Measurements from ENCODE around the gene CHST9. TPM values are rescaled to one million over a fixed set of nuclear protein-coding genes. Genes with fewer than 3 reads are reported as not detected.

Gene CHST9
- total RNA-seq, 2 donors from 2014 or later = 10.3 to 19.3 TPM

GRCh38 chr18:27142891-27143290 is 42.2 kb downstream of the CHST9 start:
- Histone ChIP-seq H3K4me3 (no peak overlapping the region), H3K4me1 (replicated peaks) (no peaks in the 10 kb centered on the region), H3K9me3 (no peaks in the 10 kb centered on the region), H3K27me3 (replicated peaks; ENCODE audit: insufficient read depth) (no peaks in the 10 kb centered on the region), H3K27ac (no peak overlapping the region), H3K36me3 (no peaks in the 10 kb centered on the region)
- 88% methylated on average over 2 of the region's 2 CpGs for WGBS
- no peak for TF ChIP-seq POLR2A (IDR thresholded peaks at IDR 0.05)
- no peak for TF ChIP-seq CTCF (IDR thresholded peaks at IDR 0.05)
- no peak for DNase-seq (ENCODE audit: low spot score)
- intact Hi-C loops (cut with DNase I) = no loop called here

GRCh38 chr18:27141876-27142275 is 43.2 kb downstream of the CHST9 start:
- no peak overlapping the region for H3K4me3 ChIP-seq
- no peaks in the 10 kb centered on the region for H3K36me3 ChIP-seq
- H3K4me1 ChIP-seq (replicated peaks) = no peaks in the 10 kb centered on the region
- no peak overlapping the region for H3K27ac ChIP-seq
- no peak for DNase-seq (ENCODE audit: low spot score)
- intact Hi-C loops (cut with DNase I) = no loop called here
- TF ChIP-seq POLR2A (IDR thresholded peaks at IDR 0.05) (no peak), POLR2AphosphoS5 (IDR thresholded peaks at IDR 0.05) (no peak), CTCF (IDR thresholded peaks at IDR 0.05) (no peak)
- H3K27me3 ChIP-seq (replicated peaks; ENCODE audit: insufficient read depth) = no peaks in the 10 kb centered on the region
- H3K9me3 ChIP-seq = no peaks in the 10 kb centered on the region

GRCh38 chr18:27138079-27138478 is 47.0 kb downstream of the CHST9 start:
- H3K4me1 ChIP-seq (replicated peaks) = no peaks in the 10 kb centered on the region
- TF ChIP-seq POLR2AphosphoS5 (IDR thresholded peaks at IDR 0.05) (no peak), POLR2A (IDR thresholded peaks at IDR 0.05) (no peak), CTCF (IDR thresholded peaks at IDR 0.05) (no peak)
- WGBS = 68% methylated on average over 1 of the region's 1 CpG
- no peak overlapping the region for H3K27ac ChIP-seq
- no peak for DNase-seq (ENCODE audit: low spot score)
- H3K9me3 ChIP-seq = no peaks in the 10 kb centered on the region
- intact Hi-C loops (cut with DNase I) = no loop called here
- H3K4me3 ChIP-seq = no peak overlapping the region
- H3K27me3 ChIP-seq (replicated peaks; ENCODE audit: insufficient read depth) = no peaks in the 10 kb centered on the region
- no peaks in the 10 kb centered on the region for H3K36me3 ChIP-seq

- no peaks in the 10 kb centered on the region for H3K4me1 ChIP-seq (replicated peaks)
- 72% methylated on average over 4 of the region's 4 CpGs for WGBS
- H3K9me3 ChIP-seq = no peaks in the 10 kb centered on the region
- no peak overlapping the region for H3K4me3 ChIP-seq
- TF ChIP-seq POLR2AphosphoS5 (IDR thresholded peaks at IDR 0.05) (no peak), CTCF (IDR thresholded peaks at IDR 0.05) (no peak), POLR2A (IDR thresholded peaks at IDR 0.05) (no peak)
- H3K27ac ChIP-seq = no peak overlapping the region
- H3K36me3 ChIP-seq = no peaks in the 10 kb centered on the region
- intact Hi-C loops (cut with DNase I) = no loop called here
- H3K27me3 ChIP-seq (replicated peaks; ENCODE audit: insufficient read depth) = no peaks in the 10 kb centered on the region
- DNase-seq (ENCODE audit: low spot score) = no peak
Observed at GRCh38 chr18:27136208-27136535, 48.9 kb downstream of the CHST9 start.

- H3K4me3 ChIP-seq = no peak overlapping the region
- DNase-seq (ENCODE audit: low spot score) = no peak
- intact Hi-C loops (cut with DNase I) = no loop called here
- no peaks in the 10 kb centered on the region for H3K27me3 ChIP-seq (replicated peaks; ENCODE audit: insufficient read depth)
- H3K4me1 ChIP-seq (replicated peaks) = no peaks in the 10 kb centered on the region
- H3K27ac ChIP-seq = no peak overlapping the region
- H3K9me3 ChIP-seq = no peaks in the 10 kb centered on the region
- WGBS = 42% methylated on average over 7 of the region's 7 CpGs
- no peaks in the 10 kb centered on the region for H3K36me3 ChIP-seq
- TF ChIP-seq POLR2A (IDR thresholded peaks at IDR 0.05) = no peak
- no peak for TF ChIP-seq CTCF (IDR thresholded peaks at IDR 0.05)
- no peak for TF ChIP-seq POLR2AphosphoS5 (IDR thresholded peaks at IDR 0.05)
Observed at GRCh38 chr18:27135504-27136207, 49.5 kb downstream of the CHST9 start.

All from prostate gland (tissue), 2 donors.